ENCODE measurements around the gene PRKG1. TPM values are rescaled to one million over a fixed set of nuclear protein-coding genes. Genes with fewer than 3 reads are reported as not detected.

PRKG1 gene
- total RNA-seq, 1 experiment from 2014 or later: 10.4 TPM

DNA sequence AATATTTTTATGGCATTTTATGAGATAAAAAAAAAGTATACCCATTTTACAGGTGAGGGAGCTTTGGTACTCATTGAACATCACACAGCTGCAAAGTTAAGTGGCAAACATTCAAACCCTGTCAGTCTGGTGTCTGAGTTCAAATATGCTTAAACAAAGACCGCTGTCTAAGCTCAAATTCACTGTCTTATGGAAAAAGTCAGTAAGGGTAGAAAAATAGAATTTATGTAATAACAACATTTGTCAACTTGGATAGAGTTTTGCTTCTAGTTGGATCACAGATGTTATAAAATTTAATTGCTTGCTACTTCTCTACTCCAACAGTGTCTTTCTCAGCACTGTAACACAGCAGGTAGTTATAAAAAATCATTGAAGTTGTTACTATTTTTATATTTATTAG is 786.8 kb downstream of the PRKG1 start:
- Mint-ChIP-seq H3K36me3 (ENCODE audit: insufficient read depth in 1 of 3, low read depth in 3 of 3) (peaks cover 0 to 2% (median 0%) of the 10 kb centered on the region in 3 experiments; a peak in 3 of 7 replicates), H3K27me3 (ENCODE audit: low read depth) (peaks cover 2% of the 10 kb centered on the region; the same call in 1 of the 2 replicates), H3K27ac (no peak overlapping the region), H3K4me1 (peaks cover 7 to 17% of the 10 kb centered on the region in 2 experiments), H3K9me3 (peaks cover 1 to 2% of the 10 kb centered on the region in 2 experiments; a peak in 3 of 5 replicates), H3K4me3 (no peak overlapping the region)
- Histone ChIP-seq H2AFZ (ENCODE audit: low read length) (no peak overlapping the region), H3K27me3 (ENCODE audit: insufficient read depth, low read length) (no peaks in the 10 kb centered on the region), H4K8ac (replicated peaks; ENCODE audit: insufficient read length, low read depth, low read length) (no peak overlapping the region), H2BK120ac (ENCODE audit: low read depth, low read length, poor library complexity, severe bottlenecking) (no peak overlapping the region), H4K5ac (ENCODE audit: insufficient read length, low read depth, low read length) (no peak overlapping the region), H3T11ph (ENCODE audit: low read length) (no peak overlapping the region), H3K18ac (ENCODE audit: insufficient read length, low read depth, low read length) (no peak overlapping the region), H3K79me1 (ENCODE audit: insufficient read depth, low read depth, low read length, poor library complexity, severe bottlenecking) (no peaks in the 10 kb centered on the region), H3K79me2 (ENCODE audit: insufficient read depth, low read length) (no peaks in the 10 kb centered on the region), H3K14ac (ENCODE audit: insufficient read depth, low read length) (no peak overlapping the region), H2BK12ac (ENCODE audit: insufficient read length, low read depth, low read length) (no peak overlapping the region), H3K23ac (ENCODE audit: insufficient read length, low read depth, low read length) (no peak overlapping the region), H2BK15ac (ENCODE audit: low read depth, low read length) (no peak overlapping the region), H4K91ac (ENCODE audit: insufficient read length, low read depth, low read length) (no peak overlapping the region), H3K23me2 (ENCODE audit: insufficient read length, low read depth, low read length, poor library complexity, severe bottlenecking) (no peaks in the 10 kb centered on the region), H4K20me1 (ENCODE audit: control insufficient read depth, insufficient read depth, insufficient read length) (no peaks in the 10 kb centered on the region), H2BK20ac (ENCODE audit: low read depth, low read length, poor library complexity, severe bottlenecking) (no peak overlapping the region), H3K9me3 (ENCODE audit: control insufficient read depth, low read depth, low read length) (no peaks in the 10 kb centered on the region), H3K4me1 (ENCODE audit: insufficient read depth, low read length) (no peaks in the 10 kb centered on the region), H2BK5ac (ENCODE audit: insufficient read length, low read length) (no peak overlapping the region), H3K4ac (ENCODE audit: low read depth, low read length) (no peak overlapping the region), H3K4me2 (ENCODE audit: insufficient read depth, insufficient read length, low read length) (no peak overlapping the region), H3K56ac (ENCODE audit: insufficient read length, low read depth, low read length) (no peak overlapping the region), H3K27ac (ENCODE audit: insufficient read length, low read depth, low read length) (no peak overlapping the region), H2AK5ac (ENCODE audit: insufficient read length, low read length) (no peak overlapping the region), H3K9ac (ENCODE audit: extremely low read depth, insufficient read length, low read length) (no peak overlapping the region)
- no CpG with 5 or more reads among the region's 1 CpG for WGBS (ENCODE audit: extremely low coverage, insufficient read length, low lambda C conversion rate)
- no peak for DNase-seq
- TF ChIP-seq, protein P1, sequence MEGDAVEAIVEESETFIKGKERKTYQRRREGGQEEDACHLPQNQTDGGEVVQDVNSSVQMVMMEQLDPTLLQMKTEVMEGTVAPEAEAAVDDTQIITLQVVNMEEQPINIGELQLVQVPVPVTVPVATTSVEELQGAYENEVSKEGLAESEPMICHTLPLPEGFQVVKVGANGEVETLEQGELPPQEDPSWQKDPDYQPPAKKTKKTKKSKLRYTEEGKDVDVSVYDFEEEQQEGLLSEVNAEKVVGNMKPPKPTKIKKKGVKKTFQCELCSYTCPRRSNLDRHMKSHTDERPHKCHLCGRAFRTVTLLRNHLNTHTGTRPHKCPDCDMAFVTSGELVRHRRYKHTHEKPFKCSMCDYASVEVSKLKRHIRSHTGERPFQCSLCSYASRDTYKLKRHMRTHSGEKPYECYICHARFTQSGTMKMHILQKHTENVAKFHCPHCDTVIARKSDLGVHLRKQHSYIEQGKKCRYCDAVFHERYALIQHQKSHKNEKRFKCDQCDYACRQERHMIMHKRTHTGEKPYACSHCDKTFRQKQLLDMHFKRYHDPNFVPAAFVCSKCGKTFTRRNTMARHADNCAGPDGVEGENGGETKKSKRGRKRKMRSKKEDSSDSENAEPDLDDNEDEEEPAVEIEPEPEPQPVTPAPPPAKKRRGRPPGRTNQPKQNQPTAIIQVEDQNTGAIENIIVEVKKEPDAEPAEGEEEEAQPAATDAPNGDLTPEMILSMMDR (conservative IDR thresholded peaks at IDR 0.05): no peak

Data from H9 (cell line).